B cell (primary cell): ENCODE data around the gene BDP1.

Experiments used
- EZH2 ChIP-seq: IDR thresholded peaks from 2 replicates; pipeline ENCODE4 v1.6.1; 2012; ENCODE audit warnings: borderline replicate concordance, low read depth, mild to moderate bottlenecking, moderate library complexity, low read length; ENCODE audit not compliant: insufficient read depth, poor library complexity, severe bottlenecking
- TF ChIP-seq, protein P1 (sequence below): fragments of 200-600 bp; IDR thresholded peaks from one replicate; pipeline ENCODE4 v1.8.0; 2022; ENCODE audit warnings: antibody characterized with exemption, mild to moderate bottlenecking

- TF ChIP-seq, protein P1, sequence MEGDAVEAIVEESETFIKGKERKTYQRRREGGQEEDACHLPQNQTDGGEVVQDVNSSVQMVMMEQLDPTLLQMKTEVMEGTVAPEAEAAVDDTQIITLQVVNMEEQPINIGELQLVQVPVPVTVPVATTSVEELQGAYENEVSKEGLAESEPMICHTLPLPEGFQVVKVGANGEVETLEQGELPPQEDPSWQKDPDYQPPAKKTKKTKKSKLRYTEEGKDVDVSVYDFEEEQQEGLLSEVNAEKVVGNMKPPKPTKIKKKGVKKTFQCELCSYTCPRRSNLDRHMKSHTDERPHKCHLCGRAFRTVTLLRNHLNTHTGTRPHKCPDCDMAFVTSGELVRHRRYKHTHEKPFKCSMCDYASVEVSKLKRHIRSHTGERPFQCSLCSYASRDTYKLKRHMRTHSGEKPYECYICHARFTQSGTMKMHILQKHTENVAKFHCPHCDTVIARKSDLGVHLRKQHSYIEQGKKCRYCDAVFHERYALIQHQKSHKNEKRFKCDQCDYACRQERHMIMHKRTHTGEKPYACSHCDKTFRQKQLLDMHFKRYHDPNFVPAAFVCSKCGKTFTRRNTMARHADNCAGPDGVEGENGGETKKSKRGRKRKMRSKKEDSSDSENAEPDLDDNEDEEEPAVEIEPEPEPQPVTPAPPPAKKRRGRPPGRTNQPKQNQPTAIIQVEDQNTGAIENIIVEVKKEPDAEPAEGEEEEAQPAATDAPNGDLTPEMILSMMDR, result no peak
- TF ChIP-seq EZH2, result no peak
These were observed 160.4 kb downstream of the BDP1 start for GRCh38 chr5:71615809-71616208.
